HG03469 (cell line): Measurements from ENCODE around the gene MAGEF1.
"Not testable (repeated sequence)": the region's sequence is repeated elsewhere in the genome, so short reads cannot be mapped to it uniquely, and the experiment has no call there.

Experiments
- ATAC-seq: cut with Tn5 transposase; IDR thresholded peaks from one replicate; pipeline ENCODE4 v1.9.1; 2021; ENCODE audit warnings: mild to moderate bottlenecking, moderate library complexity, moderate number of reproducible peaks; ENCODE audit not compliant: unreplicated experiment

Gene MAGEF1

GRCh38 chr3:184743248-184743647 is 31.4 kb upstream of the MAGEF1 start:
- ATAC-seq, result no peak

GRCh38 chr3:184742676-184743135 is 30.8 kb upstream of the MAGEF1 start:
- ATAC-seq, result no peak

- no peak for ATAC-seq
Measured at GRCh38 chr3:184741798-184742675, 30.2 kb upstream of the MAGEF1 start.

- ATAC-seq, result no peak
Measured at GRCh38 chr3:184741259-184741556, 29.3 kb upstream of the MAGEF1 start.

GRCh38 chr3:184740509-184741258 is 28.8 kb upstream of the MAGEF1 start:
- ATAC-seq, result no peak

- no peak for ATAC-seq
Measured at GRCh38 chr3:184739594-184740505, 28.0 kb upstream of the MAGEF1 start.

- no peak for ATAC-seq
Measured at GRCh38 chr3:184738982-184739381, 27.1 kb upstream of the MAGEF1 start.

GRCh38 chr3:184738506-184738890 is 26.6 kb upstream of the MAGEF1 start:
- ATAC-seq, result no peak

- ATAC-seq, result no peak
Measured at GRCh38 chr3:184737641-184738505, 26.0 kb upstream of the MAGEF1 start.

- ATAC-seq, result no peak
Measured at GRCh38 chr3:184737063-184737462, 25.2 kb upstream of the MAGEF1 start.

- no peak for ATAC-seq
Measured at GRCh38 chr3:184734903-184735701, 23.2 kb upstream of the MAGEF1 start.

GRCh38 chr3:184733971-184734608 is 22.2 kb upstream of the MAGEF1 start:
- ATAC-seq, result no peak

- ATAC-seq, result no peak
Measured at GRCh38 chr3:184733181-184733580, 21.3 kb upstream of the MAGEF1 start.

GRCh38 chr3:184731786-184732537 is 20.1 kb upstream of the MAGEF1 start:
- no peak for ATAC-seq

- ATAC-seq, result no peak
Measured at GRCh38 chr3:184730924-184731323, 19.1 kb upstream of the MAGEF1 start.

- not testable (repeated sequence) for ATAC-seq
Measured at GRCh38 chr3:184729154-184729553, 17.3 kb upstream of the MAGEF1 start.

GRCh38 chr3:184728010-184728527 is 16.2 kb upstream of the MAGEF1 start:
- ATAC-seq, result no peak
